Measurements from ENCODE around the gene TPO. TPM values are rescaled to one million over a fixed set of nuclear protein-coding genes. Genes with fewer than 3 reads are reported as not detected.

TPO gene
- total RNA-seq, 1 experiment from 2014 or later, result not detected

- Histone ChIP-seq H2BK20ac (ENCODE audit: low read depth, low read length, poor library complexity, severe bottlenecking) (no peak overlapping the region), H4K20me1 (ENCODE audit: control insufficient read depth, insufficient read depth, insufficient read length) (no peaks in the 10 kb centered on the region), H3K14ac (ENCODE audit: insufficient read depth, low read length) (no peak overlapping the region), H3K4me2 (ENCODE audit: insufficient read depth, insufficient read length, low read length) (no peak overlapping the region), H4K8ac (replicated peaks; ENCODE audit: insufficient read length, low read depth, low read length) (no peak overlapping the region), H3T11ph (ENCODE audit: low read length) (no peak overlapping the region), H3K79me2 (ENCODE audit: insufficient read depth, low read length) (no peaks in the 10 kb centered on the region), H2BK15ac (ENCODE audit: low read depth, low read length) (no peak overlapping the region), H3K9ac (ENCODE audit: extremely low read depth, insufficient read length, low read length) (no peak overlapping the region), H3K9me3 (ENCODE audit: control insufficient read depth, low read depth, low read length) (no peaks in the 10 kb centered on the region), H2BK12ac (ENCODE audit: insufficient read length, low read depth, low read length) (no peak overlapping the region), H2AK5ac (ENCODE audit: insufficient read length, low read length) (no peak overlapping the region), H3K23me2 (ENCODE audit: insufficient read length, low read depth, low read length, poor library complexity, severe bottlenecking) (no peaks in the 10 kb centered on the region), H3K18ac (ENCODE audit: insufficient read length, low read depth, low read length) (no peak overlapping the region), H3K79me1 (ENCODE audit: insufficient read depth, low read depth, low read length, poor library complexity, severe bottlenecking) (no peaks in the 10 kb centered on the region), H2BK120ac (ENCODE audit: low read depth, low read length, poor library complexity, severe bottlenecking) (no peak overlapping the region), H3K23ac (ENCODE audit: insufficient read length, low read depth, low read length) (no peak overlapping the region), H4K91ac (ENCODE audit: insufficient read length, low read depth, low read length) (no peak overlapping the region), H2BK5ac (ENCODE audit: insufficient read length, low read length) (no peak overlapping the region), H4K5ac (ENCODE audit: insufficient read length, low read depth, low read length) (no peak overlapping the region), H3K4me1 (ENCODE audit: insufficient read depth, low read length) (no peaks in the 10 kb centered on the region), H2AFZ (ENCODE audit: low read length) (no peak overlapping the region), H3K56ac (ENCODE audit: insufficient read length, low read depth, low read length) (no peak overlapping the region), H3K27me3 (ENCODE audit: insufficient read depth, low read length) (no peaks in the 10 kb centered on the region), H3K4ac (ENCODE audit: low read depth, low read length) (no peak overlapping the region), H3K27ac (ENCODE audit: insufficient read length, low read depth, low read length) (no peak overlapping the region)
- H3K4me3 Mint-ChIP-seq, result no peak overlapping the region
- peaks cover 14% of the 10 kb centered on the region for H3K27me3 Mint-ChIP-seq (ENCODE audit: low read depth)
- H3K4me1 Mint-ChIP-seq, result 0 out of 4 replicates have a peak, but pooled peaks cover 0 to under 1% of the 10 kb centered on the region in 2 experiments
- H3K9me3 Mint-ChIP-seq, result peaks cover 0 to 7% of the 10 kb centered on the region in 2 experiments; a peak in 2 of 5 replicates
- no peak for DNase-seq
- no CpG with 5 or more reads among the region's 8 CpGs for WGBS (ENCODE audit: extremely low coverage, insufficient read length, low lambda C conversion rate)
- peaks cover 0 to 2% (median 0%) of the 10 kb centered on the region in 3 experiments; a peak in 2 of 7 replicates for H3K36me3 Mint-ChIP-seq (ENCODE audit: insufficient read depth in 1 of 3, low read depth in 3 of 3)
- TF ChIP-seq CTCF (conservative IDR thresholded peaks at IDR 0.05), result no peak
- no peak overlapping the region for H3K27ac Mint-ChIP-seq
Measured at GRCh38 chr2:1400943-1401735, 12.1 kb upstream of the TPO start.

Measured in H9 (cell line).